ENCODE measurements around the gene AP5S1.
A peak's percentile ranks its signal among the peaks of the same experiment; 100 is the strongest.
"Not testable (repeated sequence)": the region's sequence is repeated elsewhere in the genome, so short reads cannot be mapped to it uniquely, and the experiment has no call there.

Gene AP5S1

DNA sequence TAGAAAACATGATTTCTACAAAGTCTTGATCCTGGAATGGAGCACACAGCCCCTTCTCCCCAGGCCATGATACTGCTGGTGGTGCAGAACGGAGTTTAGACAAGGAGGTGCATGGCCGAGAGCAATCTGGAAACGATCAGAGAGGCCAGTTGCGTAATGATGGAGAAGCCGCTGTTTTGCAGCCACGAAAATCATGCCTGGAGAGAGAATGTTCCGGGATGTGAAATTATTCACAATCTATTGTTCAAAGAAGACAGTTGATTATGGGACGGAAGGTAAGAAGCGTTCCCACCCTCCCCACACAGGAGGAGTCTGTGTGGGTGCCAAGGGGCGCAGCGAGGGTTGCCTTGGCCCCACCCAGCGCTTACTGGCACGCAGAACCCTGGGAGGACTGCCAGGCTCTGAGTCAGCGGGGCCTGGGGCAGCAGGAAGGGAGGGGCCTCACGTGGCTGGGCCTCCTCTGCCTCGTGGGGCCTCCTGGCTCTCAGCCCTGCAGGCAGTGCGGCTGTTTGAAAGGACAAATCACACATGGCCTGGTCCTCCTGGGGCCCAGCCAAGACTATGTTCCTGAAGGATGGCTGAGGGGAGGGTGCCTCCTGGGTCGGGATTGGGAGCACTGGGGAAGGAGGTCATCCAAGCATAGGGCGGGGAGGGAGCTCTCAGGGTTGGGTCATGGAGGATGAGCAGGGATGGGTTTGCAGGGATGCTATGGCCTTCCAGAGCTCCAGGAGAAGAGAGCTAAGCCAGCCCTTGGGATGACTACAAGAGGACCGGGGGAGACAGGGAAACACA is 8.7 kb upstream of the AP5S1 start:
- peak; percentile 30 for FAIRE-seq
- DNase-seq (ENCODE audit: low spot score) = peak; percentile 96

DNA sequence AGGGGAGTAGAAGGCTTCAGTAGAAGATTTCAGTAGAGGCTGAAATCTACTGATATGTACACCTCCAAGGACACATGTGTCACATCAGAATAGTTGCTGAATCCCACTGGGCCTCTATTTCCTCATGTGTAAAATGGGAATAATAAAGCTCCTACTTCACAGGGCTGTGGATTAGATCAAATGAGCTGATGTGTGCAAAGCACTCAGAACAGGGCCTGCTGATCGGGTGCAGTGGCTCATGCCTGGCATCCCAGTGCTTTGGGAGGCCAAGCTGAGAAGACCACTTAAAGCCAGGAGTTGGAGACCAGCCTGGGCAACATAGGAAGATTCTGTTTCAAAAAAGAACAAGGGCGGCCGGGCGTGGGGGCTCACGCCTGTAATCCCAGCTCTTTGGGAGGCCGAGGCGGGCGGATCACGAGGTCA is 8.1 kb upstream of the AP5S1 start:
- DNase-seq (ENCODE audit: low spot score) (no peak), FAIRE-seq (no peak)

DNA sequence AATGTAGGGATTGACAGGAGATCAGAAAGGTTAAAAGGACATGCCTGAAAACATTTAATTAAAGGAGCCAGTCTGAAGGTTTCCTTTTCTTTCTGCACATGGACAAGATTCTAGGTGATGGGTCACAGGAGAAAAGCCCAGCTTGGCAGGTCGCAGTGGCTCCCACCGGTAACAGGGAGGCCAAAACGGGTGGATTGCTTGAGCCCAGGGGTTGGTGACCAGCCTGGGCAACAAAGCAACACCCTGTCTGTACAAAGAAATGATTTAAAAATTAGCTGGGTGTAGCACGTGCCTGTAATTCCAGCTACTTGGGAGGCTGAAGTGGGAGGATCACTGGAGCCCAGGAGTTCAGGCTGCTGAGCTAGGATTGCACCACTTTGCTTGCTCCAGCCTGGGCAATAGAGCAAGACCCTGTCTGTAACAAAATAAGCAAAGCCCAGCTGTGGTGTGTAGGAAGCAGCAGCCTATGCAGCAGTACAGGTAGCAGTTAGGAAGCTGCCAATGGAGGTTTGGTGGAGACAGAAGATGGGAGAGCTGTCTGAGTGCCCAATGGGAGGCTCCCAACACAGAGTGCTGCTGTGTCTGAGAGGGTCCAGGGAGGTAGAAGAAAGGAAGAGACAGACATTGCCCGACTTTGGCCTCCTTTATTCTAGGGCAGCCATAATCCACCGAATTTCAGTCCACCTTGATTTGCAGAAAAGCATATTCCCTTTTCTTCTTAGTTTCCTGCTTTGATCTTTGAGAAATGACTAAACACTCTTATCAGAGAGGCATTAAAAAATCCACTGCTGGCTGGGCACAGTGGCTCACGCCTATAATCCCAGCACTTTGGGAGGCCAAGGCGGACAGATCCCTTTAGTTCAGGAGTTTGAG is 7.1 kb upstream of the AP5S1 start:
- no peak for DNase-seq (ENCODE audit: low spot score)
- FAIRE-seq = no peak

DNA sequence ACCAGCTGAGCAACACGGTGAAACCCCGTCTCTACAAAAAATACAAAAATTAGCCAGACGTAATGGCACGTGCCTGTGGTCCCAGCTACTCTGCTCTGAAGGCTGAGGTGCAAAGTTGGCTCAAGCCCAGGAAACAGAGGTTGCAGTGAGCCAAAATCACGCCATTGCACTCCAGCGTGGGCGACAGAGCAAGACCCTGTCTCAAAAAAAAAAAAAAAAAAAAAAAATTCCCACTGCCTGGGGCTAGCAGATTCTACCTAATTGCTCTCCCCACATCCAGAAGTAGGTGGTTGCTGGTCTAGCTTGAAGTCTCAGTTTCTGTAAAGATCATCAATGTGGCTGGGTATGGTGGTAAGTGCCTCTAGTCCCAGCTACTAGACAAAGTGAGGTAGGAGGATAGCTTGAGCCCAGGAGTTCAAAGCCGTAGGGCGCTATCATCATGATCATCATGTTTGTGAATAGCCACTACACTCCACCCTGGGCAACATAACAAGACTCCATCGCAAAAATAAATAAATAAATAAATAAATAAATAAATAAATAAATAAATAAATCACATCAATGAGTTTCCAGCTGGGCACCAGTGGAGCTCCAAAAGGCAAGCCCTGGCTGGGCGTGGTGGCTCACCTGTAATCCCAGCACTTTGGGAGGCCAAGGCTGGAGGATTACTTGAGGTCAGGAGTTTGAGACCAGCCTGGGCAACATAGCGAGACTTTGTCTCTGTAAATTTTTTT is 6.3 kb upstream of the AP5S1 start:
- FAIRE-seq (no peak), DNase-seq (ENCODE audit: low spot score) (no peak)

DNA sequence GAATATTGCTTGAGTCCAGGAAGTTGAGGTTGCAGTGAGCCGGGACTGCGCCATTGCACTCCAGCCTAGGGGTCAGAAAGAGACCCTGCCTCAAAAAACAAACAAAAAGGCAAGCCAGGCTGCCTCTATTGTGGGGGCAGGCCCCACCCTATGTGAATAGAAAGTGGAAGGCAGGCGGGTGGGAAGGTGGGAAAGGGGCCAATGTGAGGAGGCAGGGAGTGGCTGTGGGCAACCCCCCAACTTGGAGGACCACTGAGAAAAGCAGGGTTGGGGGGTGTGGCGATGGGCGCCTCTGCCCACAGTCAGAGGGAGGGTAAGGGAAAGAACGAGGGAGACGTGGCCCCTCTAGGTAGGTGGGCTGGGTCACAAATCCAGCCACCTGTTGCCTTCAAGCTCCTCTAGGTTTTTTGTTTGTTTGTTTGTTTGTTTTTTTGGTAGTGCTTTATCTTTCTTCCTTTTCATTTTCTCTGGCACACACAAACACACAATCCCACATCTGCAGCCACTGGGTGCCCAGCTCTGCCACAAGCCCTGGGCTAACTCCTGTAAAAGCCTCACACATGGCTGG is 5.3 kb upstream of the AP5S1 start:
- no peak for DNase-seq (ENCODE audit: low spot score)
- FAIRE-seq = no peak

DNA sequence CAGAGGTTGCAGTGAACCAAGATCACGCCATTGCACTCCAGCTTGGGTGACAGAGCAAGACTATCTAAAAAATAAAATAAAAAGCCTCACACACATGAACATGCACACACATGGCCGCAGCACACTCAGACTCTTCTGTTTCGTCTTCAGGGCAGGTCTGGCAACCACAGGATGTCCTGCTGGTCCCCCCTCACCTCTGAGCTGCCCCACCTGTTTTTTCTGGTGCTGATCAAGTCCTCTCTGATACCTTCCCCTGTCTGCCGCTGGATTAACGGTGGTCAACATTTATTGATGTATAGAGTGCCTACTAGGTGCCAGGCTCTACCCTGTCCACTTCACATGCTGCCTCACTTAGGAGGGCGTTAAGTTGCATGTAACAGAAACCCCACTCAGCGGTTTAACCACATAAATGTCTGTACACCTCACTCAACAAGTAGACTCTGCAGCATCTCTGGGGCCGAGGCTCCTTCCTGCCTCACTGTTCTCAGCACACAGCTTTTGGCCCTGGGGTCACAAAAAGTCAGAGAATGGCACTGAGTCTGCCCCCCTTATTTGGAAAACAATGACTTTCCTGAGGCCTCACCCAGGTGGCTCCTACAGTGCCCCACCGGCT is 4.5 kb upstream of the AP5S1 start:
- FAIRE-seq = no peak
- DNase-seq (ENCODE audit: low spot score) = no peak

DNA sequence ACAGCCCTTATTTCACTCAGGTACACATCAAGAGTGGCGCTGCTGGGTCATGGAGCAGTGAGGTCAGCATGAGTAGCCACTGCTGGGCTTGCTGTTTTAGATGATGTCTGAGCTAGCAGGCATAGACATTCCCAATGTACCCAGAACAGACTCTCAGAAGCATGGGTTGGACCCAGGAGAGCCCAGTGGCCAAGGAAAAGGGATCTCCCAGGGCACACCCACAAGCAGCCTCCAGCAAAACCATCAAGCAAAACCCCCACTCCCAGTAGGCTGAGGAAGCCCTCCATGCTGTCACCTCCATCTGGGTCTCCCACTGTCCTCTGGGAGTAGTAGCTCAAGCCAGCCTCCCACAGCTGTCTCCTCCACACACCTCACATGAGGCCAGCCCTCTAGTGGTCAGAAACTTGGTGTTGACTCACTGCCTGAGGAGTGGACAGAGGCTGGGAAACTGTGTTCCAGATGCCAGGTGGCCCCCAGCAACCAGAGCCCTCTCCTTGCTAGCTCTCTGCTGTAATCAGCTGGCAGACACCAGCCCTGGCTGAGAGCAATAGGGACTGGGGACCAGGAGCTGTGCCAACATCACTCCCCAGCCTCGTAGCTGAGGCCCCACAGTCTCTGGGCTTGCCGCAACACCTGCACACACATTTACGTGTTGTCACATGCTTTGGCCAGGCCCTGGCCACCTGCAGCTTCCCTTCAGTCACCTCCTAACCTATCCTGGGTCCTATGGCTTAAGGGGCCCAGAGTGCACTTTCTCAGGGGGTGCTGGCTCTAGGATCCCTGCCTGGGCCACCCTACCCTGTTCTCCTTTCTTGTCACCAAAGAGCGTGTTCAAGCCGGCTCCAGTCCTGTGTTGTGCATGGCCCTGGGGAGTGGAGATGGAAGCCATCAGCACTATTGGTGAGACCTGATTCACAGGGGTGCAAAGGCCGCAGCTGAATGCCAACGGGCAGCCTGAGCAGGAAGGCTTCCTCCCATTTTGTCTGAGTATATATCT is 1.9 kb upstream of the AP5S1 start:
- peak; percentile 62 for DNase-seq (ENCODE audit: low spot score)
- FAIRE-seq = no peak

DNA sequence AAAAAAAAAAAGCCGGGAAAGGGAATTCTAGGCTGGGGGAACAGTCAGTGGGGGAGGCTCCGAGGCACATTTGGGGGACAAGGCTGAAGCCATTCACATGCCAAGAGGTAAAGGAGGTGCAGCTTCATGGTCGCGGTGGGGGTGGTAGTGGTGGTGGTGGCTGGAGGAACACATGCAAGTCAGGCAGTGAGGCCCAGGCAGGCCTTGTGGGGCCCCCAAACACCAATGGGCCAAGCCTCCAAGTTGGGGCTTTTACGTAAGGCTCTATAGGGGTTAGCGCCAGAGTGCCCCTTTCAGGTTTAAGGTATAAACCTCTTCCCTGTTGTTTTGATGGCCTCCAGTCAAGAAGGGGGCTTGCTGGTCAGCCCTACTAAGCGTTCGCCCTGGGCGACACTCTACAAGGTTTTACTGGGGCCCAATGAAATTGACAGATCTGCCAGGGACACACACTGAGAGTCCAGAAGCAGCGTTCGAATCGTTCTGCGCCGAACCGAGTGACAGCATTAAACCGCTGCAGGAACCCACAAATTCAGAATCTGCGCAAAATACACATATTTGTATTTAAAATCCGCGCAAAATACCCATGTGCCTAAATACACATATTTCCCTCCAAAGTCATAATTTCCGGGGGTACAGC is 818 bp upstream of the AP5S1 start:
- FAIRE-seq (no peak), DNase-seq (ENCODE audit: low spot score) (no peak)

DNA sequence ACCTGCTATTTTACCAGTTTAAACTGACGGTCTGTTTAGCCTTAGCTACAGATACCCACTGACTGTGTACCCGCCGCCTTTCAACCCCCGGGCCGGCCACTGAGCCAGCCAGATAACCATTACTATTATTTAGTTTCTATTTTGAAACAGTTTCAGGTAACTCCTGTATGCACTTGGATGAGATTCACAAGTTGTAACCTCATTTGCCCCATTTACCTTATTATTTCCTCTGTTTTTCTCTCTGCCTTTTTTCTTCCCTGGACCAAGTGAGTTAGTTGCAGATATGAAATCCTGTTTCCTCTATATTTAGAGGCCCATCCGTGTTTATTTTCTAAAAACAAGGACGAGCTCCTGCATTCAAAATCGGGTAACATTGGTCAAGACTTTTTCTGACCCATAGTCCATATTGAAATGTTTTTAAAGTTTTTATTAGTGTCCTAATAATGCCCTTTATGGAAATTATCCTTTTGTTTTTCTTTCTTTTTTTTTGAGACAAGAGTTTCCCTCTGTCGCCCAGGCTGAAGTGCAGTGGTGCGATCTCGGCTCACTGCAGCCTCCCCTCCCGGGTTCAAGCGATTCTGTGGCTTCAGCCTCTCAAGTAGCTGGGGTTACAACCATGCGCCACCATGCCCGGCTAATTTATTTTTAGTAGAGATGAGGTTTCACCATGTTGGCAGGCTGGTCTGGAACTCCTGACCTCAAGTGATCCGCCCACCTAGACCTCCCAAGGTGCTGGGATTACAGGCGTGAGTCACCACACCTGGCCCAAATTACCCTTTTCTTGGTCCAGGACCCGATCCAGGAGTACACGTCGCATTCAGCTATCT is 767 bp downstream of the AP5S1 start:
- FAIRE-seq (no peak), DNase-seq (ENCODE audit: low spot score) (no peak)

DNA sequence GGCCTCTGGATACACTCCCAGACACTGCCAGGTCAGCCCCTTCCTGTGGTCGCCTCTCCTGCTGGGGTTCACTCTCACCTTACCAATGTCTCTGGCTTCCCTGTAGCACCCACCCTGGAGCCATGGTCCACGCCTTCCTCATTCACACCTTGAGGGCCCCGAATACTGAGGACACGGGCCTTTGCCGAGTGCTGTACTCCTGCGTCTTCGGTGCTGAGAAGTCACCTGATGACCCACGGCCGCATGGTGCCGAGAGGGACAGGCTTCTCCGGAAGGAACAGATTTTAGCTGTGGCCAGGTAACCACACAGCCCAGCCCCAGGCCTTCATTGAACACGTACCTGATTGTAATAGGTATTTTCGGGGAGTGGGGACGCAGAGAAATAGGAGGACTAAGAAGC is 1.6 kb downstream of the AP5S1 start:
- DNase-seq (ENCODE audit: low spot score) (no peak), FAIRE-seq (no peak)

DNA sequence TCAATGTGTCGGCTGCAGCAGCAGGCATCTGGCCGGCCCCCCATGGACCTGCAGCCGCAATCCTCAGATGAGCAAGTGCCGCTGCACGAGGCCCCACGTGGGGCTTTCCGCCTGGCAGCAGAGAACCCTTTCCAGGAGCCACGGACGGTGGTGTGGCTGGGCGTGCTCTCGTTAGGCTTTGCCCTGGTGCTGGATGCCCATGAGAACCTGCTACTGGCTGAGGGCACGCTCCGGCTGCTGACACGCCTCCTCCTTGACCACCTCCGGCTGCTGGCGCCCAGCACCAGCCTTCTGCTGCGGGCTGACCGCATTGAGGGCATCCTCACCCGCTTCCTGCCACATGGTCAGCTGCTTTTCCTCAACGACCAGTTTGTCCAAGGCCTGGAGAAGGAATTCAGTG is 3.5 kb downstream of the AP5S1 start:
- FAIRE-seq = no peak
- DNase-seq (ENCODE audit: low spot score) = no peak

DNA sequence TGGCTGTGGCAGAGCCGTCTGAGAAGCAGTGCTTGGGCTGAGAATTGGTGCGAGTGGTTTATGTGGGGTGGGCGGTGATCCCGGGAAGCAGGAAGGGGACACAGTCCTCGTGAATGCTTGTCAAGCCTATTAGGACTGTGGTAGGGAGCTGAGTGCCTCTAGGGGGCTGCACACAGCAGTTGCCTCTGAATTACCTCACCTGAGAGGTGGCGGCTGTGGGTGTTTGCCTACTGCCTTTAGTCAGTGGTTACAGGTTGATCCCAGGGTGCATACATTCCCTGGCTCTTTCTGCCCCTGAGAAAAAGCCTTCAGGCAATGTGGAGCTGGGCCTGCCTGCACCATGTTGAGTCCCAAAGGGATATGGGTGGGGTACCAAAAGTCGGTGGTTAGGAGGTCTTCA is 5.2 kb downstream of the AP5S1 start:
- no peak for FAIRE-seq
- DNase-seq (ENCODE audit: low spot score) = no peak

DNA sequence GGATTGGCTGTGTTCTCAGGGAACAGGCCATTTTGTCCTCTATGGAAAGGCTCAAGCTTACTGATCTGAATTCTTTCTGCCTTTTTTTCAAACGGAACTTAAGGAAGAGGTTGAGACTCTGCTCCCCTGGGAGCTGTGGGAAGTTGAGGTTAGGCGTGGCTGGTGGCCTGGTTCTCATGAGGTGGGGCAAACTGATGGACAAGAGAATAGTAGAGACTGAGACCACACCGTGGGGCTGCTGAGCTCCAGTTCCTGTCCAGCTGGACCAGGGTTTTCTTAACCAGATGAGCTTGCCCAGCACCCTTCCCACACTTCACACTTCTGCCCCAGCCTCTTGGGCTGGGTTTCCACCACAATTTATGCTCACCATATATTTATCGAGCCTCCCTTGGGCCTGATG is 6.1 kb downstream of the AP5S1 start:
- no peak for FAIRE-seq

DNA sequence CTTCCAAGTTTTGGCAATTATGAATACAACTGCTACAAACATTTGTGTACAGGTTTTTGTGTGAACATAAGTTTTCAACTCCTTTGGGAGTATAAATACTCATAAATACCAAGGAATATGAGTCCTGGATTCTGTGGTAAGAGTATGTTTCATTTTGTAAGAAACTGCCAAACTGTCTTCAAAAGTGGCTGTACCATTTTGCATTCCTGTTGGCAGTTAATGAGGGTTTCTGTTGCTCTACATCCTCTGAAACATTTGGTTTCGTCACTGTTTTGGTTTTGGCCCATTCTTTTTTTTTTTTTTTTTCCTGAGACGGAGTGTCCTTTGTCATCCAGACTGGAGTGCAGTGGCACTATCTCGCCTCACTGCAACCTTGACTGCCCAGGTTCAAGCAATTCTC is 8.5 kb downstream of the AP5S1 start:
- FAIRE-seq = no peak
- DNase-seq (ENCODE audit: low spot score) = no peak

More for the DNA sequence above, 6.1 kb downstream of the AP5S1 start:
- no peak for DNase-seq (ENCODE audit: low spot score)

DNA sequence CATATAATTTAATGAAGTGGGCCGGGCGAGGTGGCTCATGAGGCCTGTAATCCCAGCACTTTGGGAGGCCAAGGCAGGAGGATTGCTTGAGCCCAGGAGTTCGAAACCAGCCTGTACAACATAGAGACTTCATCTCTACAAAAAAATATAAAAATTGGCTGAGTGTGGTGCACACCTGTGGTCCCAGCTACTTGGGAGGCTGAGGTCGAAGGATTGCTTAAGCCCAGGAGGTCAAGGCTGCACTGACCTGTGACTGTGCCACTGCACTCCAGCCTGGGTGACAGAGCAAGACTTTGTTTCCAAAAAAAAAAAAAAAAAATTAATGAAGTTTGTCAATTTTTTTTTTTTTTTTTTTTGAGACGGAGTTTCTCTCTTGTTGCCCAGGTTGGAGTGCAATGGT is 9.5 kb downstream of the AP5S1 start:
- DNase-seq (ENCODE audit: low spot score); FAIRE-seq: not testable (repeated sequence)

DNA sequence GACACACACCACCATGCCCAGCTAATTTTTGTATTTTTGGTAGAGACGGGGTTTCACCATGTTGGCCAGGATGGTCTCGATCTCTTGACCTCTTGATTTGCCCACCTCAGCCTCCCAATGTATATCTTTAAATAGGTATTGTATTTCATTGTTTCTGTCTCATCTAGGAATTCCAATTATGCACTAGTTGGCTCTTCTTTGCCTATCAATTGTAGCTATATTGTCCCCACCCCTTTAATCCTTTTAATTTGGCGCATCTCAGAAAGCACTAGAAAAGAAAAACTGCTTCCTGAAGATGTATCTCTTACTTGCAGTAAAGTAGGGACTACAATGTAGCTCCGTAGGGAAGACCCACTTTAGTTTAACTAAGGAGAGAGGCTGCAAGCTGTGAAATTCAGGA is 15.8 kb downstream of the AP5S1 start:
- no peak for FAIRE-seq
- DNase-seq (ENCODE audit: low spot score) = no peak

DNA sequence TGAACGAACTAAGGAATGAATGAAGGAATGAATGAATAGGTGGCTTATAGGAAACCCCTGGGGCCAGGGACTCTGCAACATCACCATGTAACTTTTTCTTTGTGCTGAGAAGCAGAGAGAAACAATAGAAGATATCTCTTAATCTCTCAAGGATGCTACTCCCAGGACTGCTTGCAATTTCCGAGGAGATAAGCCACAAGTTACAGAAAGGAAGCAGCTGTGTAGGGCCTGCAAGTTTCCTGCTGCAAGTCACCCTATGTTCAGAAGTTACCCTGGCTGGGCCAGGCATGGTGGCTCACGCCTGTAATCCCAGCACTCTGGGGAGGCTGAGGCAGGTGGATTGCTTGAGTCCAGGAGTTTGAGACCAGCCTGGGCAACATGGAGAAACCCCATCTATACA is 19.0 kb downstream of the AP5S1 start:
- FAIRE-seq (no peak), DNase-seq (ENCODE audit: low spot score) (no peak)

DNA sequence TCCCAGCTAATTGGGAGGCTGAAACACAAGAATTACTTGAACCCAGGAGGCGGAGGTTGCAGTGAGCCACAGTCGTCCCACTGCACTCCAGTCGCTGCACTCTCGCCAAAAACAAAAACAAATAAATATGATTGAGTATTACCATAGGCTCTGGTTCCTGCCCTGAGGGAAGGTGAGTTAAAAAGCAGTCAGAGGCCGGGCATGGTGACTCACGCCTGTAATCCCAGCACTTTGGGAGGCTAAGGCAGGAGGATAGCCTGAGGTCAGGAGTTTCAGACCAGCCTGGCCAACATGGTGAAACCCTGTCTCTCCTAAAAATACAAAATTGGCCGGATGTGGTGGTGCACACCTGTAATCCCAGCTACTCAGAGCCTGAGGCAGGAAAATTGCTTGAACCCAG is 19.9 kb downstream of the AP5S1 start:
- DNase-seq (ENCODE audit: low spot score) = not testable (repeated sequence)

More for the DNA sequence above, 19.9 kb downstream of the AP5S1 start:
- not testable (repeated sequence) for FAIRE-seq
